Measurements from ENCODE around the gene GAPT.

Gene GAPT

GRCh38 chr5:58491216-58491892 lies at the start of gene GAPT:
Gene GAPT, plus strand, starts transcription at chr5:58491435. Its CDS starts 3,102 bp downstream, at chr5:58494537.
- no peak for DNase-seq (ENCODE audit: low read depth)

GRCh38 chr5:58444805-58445204 lies 46.4 kb upstream of the GAPT start:
- DNase-seq (ENCODE audit: low read depth): no peak

- no peak for DNase-seq (ENCODE audit: low read depth)
These were observed 45.2 kb upstream of the GAPT start for GRCh38 chr5:58446024-58446423.

GRCh38 chr5:58447226-58447625 lies 44.0 kb upstream of the GAPT start:
- no peak for DNase-seq (ENCODE audit: low read depth)

- DNase-seq (ENCODE audit: low read depth): no peak
These were observed 41.2 kb upstream of the GAPT start for GRCh38 chr5:58450018-58450417.

- DNase-seq (ENCODE audit: low read depth): no peak
These were observed 40.2 kb upstream of the GAPT start for GRCh38 chr5:58450811-58451629.

GRCh38 chr5:58451732-58452565 lies 39.3 kb upstream of the GAPT start:
- DNase-seq (ENCODE audit: low read depth): no peak

- no peak for DNase-seq (ENCODE audit: low read depth)
These were observed 38.5 kb upstream of the GAPT start for GRCh38 chr5:58452566-58453258.

- DNase-seq (ENCODE audit: low read depth): no peak
These were observed 37.9 kb upstream of the GAPT start for GRCh38 chr5:58453306-58453705.

GRCh38 chr5:58454025-58454424 lies 37.2 kb upstream of the GAPT start:
- DNase-seq (ENCODE audit: low read depth): no peak

GRCh38 chr5:58455066-58455465 lies 36.2 kb upstream of the GAPT start:
- no peak for DNase-seq (ENCODE audit: low read depth)

GRCh38 chr5:58455480-58455879 lies 35.8 kb upstream of the GAPT start:
- no peak for DNase-seq (ENCODE audit: low read depth)

- DNase-seq (ENCODE audit: low read depth): no peak
These were observed 35.2 kb upstream of the GAPT start for GRCh38 chr5:58456026-58456425.

GRCh38 chr5:58456486-58456885 lies 34.7 kb upstream of the GAPT start:
- DNase-seq (ENCODE audit: low read depth): no peak

- DNase-seq (ENCODE audit: low read depth): no peak
These were observed 34.2 kb upstream of the GAPT start for GRCh38 chr5:58457050-58457449.

- DNase-seq (ENCODE audit: low read depth): no peak
These were observed 33.0 kb upstream of the GAPT start for GRCh38 chr5:58458141-58458742.

- DNase-seq (ENCODE audit: low read depth): no peak
These were observed 32.5 kb upstream of the GAPT start for GRCh38 chr5:58458743-58459145.

- peak; percentile 9 for DNase-seq (ENCODE audit: low read depth)
These were observed 31.9 kb upstream of the GAPT start for GRCh38 chr5:58459146-58460001.

- DNase-seq (ENCODE audit: low read depth): peak; percentile 94
These were observed 31.1 kb upstream of the GAPT start, which contains the start of gene PLK2 for GRCh38 chr5:58460002-58460731. Gene PLK2, minus strand, starts transcription at chr5:58460086. Its CDS starts 127 bp downstream, at chr5:58459959.

All from activated T-cell treated with anti-CD3 and anti-CD28 coated beads for 1 hour (primary cell).